OCI-LY7 (cell line): ENCODE data around the gene ZNF281. TPM values are rescaled to one million over a fixed set of nuclear protein-coding genes. Genes with fewer than 3 reads are reported as not detected.

Experiments used
- BruUV-seq: library from RNA; stranded (reverse); fragments of 400-500 nt; replicated peaks from 2 replicates; lab custom pipeline; 2021; lab: Mats Ljungman, UMichigan
- CTCF ChIA-PET: fragments of 300-600 bp; sonication (Branson Sonifier 250); formaldehyde crosslinking; loops from one replicate; lab custom pipeline; 2022; ENCODE audit warnings: antibody characterized with exemption; ENCODE audit not compliant: unreplicated experiment; lab: Charles Lee
- POLR2A ChIA-PET: fragments of 300-600 bp; sonication (Branson Sonifier 250); formaldehyde crosslinking; loops from one replicate; lab custom pipeline; 2022; ENCODE audit warnings: antibody characterized with exemption; lab: Charles Lee
- DNase-seq: peaks from one replicate; pipeline ENCODE4 v3.0.0-alpha.2; 2015; ENCODE audit warnings: low spot score
- H2AFZ ChIP-seq: fragments of 200-600 bp; sonication (generic), shearing (Covaris generic); 2 replicates; pipeline ENCODE4 v1.6.1; 2014; ENCODE audit warnings: mild to moderate bottlenecking, antibody characterized with exemption, low read length, moderate library complexity
- H3K27ac ChIP-seq: fragments of 200-600 bp; sonication (generic); 2 replicates; pipeline ENCODE4 v1.5.1; 2014; ENCODE audit warnings: mixed run types, low read depth, mild to moderate bottlenecking, moderate library complexity, low read length, inconsistent platforms; ENCODE audit not compliant: poor library complexity, severe bottlenecking
- H3K36me3 ChIP-seq: fragments of 200-600 bp; sonication (generic); 2 replicates; pipeline ENCODE4 v1.6.1; 2014; ENCODE audit warnings: mild to moderate bottlenecking, antibody characterized with exemption, low read length, moderate library complexity, mixed read lengths; ENCODE audit not compliant: insufficient read depth
- H3K4me1 ChIP-seq: fragments of 200-600 bp; sonication (generic); 2 replicates; pipeline ENCODE4 v1.5.1; 2014; ENCODE audit warnings: mild to moderate bottlenecking, low read length; ENCODE audit not compliant: insufficient read depth, poor library complexity, severe bottlenecking
- H3K4me2 ChIP-seq: fragments of 200-600 bp; sonication (generic); 2 replicates; pipeline ENCODE4 v1.6.1; 2014; ENCODE audit warnings: mild to moderate bottlenecking, low read length
- H3K4me3 ChIP-seq: fragments of 200-600 bp; sonication (generic); 2 replicates; pipeline ENCODE4 v1.5.1; 2014; ENCODE audit warnings: mild to moderate bottlenecking, low read depth, low read length; ENCODE audit not compliant: poor library complexity, severe bottlenecking
- H3K79me2 ChIP-seq: fragments of 200-600 bp; sonication (generic); 2 replicates; pipeline ENCODE4 v1.6.1; 2016; ENCODE audit warnings: low read depth, mild to moderate bottlenecking, low read length, moderate library complexity, mixed read lengths; ENCODE audit not compliant: insufficient read depth
- H3K9me2 ChIP-seq: fragments of 200-600 bp; sonication (generic); 2 replicates; pipeline ENCODE4 v1.6.1; 2016; ENCODE audit warnings: mild to moderate bottlenecking, low read length, mixed read lengths; ENCODE audit not compliant: insufficient read depth
- H3K9me3 ChIP-seq: fragments of 200-600 bp; sonication (generic); 2 replicates; pipeline ENCODE4 v1.6.1; 2014; ENCODE audit warnings: mild to moderate bottlenecking, mixed run types, low read length, mixed read lengths
- H4K20me1 ChIP-seq: fragments of 200-600 bp; sonication (generic); 2 replicates; pipeline ENCODE4 v1.6.1; 2014; ENCODE audit warnings: mild to moderate bottlenecking, antibody characterized with exemption, low read length, moderate library complexity, mixed read lengths; ENCODE audit not compliant: insufficient read depth
- EZH2phosphoT487 ChIP-seq: fragments of 200-600 bp; sonication (generic); IDR thresholded peaks from 2 replicates; pipeline ENCODE4 v1.6.1; 2018; ENCODE audit warnings: low read depth, borderline replicate concordance, mild to moderate bottlenecking, mixed run types, antibody characterized with exemption, low read length, moderate library complexity, mixed read lengths
- intact Hi-C: fragments of 100-400 bp; cut with micrococcal nuclease; formaldehyde crosslinking; loops from one replicate; pipeline ENCODE4 v1.10.0; 2022; ENCODE audit not compliant: unreplicated experiment
- total RNA-seq, 2 experiments: library from RNA; depleted of rRNA in 1 of 2; stranded (reverse); fragments of >200 nt in 1 of 2; shearing (Covaris generic) in 1 of 2; gene quantifications; 2 replicates each; pipeline ENCODE4 v1.2.3, GENCODE V29; 2014 to 2022
- TF ChIP-seq, protein P1 (sequence below): fragments of 200-600 bp; sonication (generic); conservative IDR thresholded peaks from 2 replicates; pipeline ENCODE4 v1.5.1; 2014; ENCODE audit warnings: mild to moderate bottlenecking, antibody characterized with exemption, low read length, moderate library complexity, mixed read lengths

Gene ZNF281
- total RNA-seq, 2 experiments from 2014 or later, result 23.6 to 24.2 TPM

DNA sequence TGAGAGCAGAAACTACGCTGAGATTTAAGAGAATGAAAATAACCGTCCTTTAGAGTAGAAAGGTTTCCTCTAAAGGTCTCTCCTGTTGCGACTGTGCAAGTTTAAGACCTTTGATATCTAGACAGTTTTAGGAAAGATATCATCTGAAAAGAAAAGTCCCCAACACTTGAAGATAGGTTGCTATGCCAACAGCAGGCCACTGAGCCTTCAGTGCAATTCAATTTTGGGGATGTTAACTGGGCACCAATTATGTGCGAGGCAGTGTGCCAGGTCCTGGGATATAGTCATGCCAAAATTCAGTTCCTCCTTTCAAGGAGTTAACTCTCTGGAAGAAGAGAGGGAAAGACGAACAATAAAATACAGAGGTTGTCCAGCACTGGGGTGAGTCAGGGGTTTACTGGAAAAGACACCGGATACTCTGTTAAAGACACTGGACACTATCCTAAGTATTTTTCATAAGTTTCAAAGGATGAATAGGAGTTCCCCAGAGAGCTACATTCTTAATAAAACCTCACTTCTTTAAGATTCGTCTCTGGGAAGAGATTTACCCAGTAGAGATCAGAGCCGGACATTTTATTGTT is 25.5 kb upstream of the ZNF281 start:
- no peaks in the 10 kb centered on the region for H3K9me3 ChIP-seq
- H3K79me2 ChIP-seq, result no peaks in the 10 kb centered on the region
- no peak overlapping the region for H3K27ac ChIP-seq
- H3K4me2 ChIP-seq, result no peak overlapping the region
- no peaks in the 10 kb centered on the region for H3K36me3 ChIP-seq
- no TSS peak for BruUV-seq
- H3K4me1 ChIP-seq, result peaks cover 6% of the 10 kb centered on the region
- TF ChIP-seq, protein P1, sequence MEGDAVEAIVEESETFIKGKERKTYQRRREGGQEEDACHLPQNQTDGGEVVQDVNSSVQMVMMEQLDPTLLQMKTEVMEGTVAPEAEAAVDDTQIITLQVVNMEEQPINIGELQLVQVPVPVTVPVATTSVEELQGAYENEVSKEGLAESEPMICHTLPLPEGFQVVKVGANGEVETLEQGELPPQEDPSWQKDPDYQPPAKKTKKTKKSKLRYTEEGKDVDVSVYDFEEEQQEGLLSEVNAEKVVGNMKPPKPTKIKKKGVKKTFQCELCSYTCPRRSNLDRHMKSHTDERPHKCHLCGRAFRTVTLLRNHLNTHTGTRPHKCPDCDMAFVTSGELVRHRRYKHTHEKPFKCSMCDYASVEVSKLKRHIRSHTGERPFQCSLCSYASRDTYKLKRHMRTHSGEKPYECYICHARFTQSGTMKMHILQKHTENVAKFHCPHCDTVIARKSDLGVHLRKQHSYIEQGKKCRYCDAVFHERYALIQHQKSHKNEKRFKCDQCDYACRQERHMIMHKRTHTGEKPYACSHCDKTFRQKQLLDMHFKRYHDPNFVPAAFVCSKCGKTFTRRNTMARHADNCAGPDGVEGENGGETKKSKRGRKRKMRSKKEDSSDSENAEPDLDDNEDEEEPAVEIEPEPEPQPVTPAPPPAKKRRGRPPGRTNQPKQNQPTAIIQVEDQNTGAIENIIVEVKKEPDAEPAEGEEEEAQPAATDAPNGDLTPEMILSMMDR, result no peak
- TF ChIP-seq EZH2phosphoT487, result no peak
- no peaks in the 10 kb centered on the region for H4K20me1 ChIP-seq
- no peak for DNase-seq
- H2AFZ ChIP-seq, result no peak overlapping the region
- intact Hi-C loops, result no loop called here
- ChIA-PET CTCF (no interaction called here), POLR2A (interaction anchor here (0.6 to 1.2 kb wide), 2 partner anchors 320 to 1449 kb away, joined by 3 to 4 read pairs; no protein-coding TSS in a partner anchor)
- H3K4me3 ChIP-seq, result no peak overlapping the region
- H3K9me2 ChIP-seq, result no peaks in the 10 kb centered on the region

DNA sequence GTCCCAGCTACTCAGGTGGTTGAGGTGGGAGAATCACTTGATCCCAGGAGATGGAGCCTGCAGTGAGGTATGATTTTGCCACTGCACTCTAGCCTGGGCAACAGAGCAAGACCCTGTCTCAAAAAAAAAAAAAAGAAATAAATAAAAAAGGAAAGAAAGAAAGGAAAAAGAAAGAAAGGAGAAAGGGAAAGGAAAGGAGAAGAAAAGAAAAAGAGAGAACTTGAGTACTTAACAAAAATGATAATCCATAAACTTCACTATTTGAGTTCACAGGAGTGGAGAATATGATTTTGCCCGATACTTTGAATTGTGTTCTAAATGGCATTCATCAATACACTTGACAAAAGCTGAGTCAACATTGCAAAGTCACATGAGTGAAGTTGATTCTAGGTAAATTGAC is 23.8 kb upstream of the ZNF281 start:
- no TSS peak for BruUV-seq
- Histone ChIP-seq H3K79me2 (no peaks in the 10 kb centered on the region), H3K9me3 (no peaks in the 10 kb centered on the region), H3K4me3 (no peak overlapping the region), H3K27ac (no peak overlapping the region), H3K36me3 (no peaks in the 10 kb centered on the region), H3K4me1 (peaks cover 6% of the 10 kb centered on the region), H3K4me2 (no peak overlapping the region), H2AFZ (no peak overlapping the region), H4K20me1 (no peaks in the 10 kb centered on the region), H3K9me2 (no peaks in the 10 kb centered on the region)
- no peak for TF ChIP-seq EZH2phosphoT487
- TF ChIP-seq, protein P1, result no peak
- DNase-seq, result no peak
- intact Hi-C loops, result no loop called here
- ChIA-PET POLR2A (interaction anchor here (0.5 to 0.7 kb wide), 4 partner anchors 49 to 1031 kb away, joined by 3 to 5 read pairs (median 4); no protein-coding TSS in a partner anchor), CTCF (no interaction called here)

GRCh38 chr1:200432586-200432985 is 22.8 kb upstream of the ZNF281 start:
- intact Hi-C loops, result no loop called here
- no peak for DNase-seq
- Histone ChIP-seq H3K4me3 (no peak overlapping the region), H3K4me2 (no peak overlapping the region), H3K36me3 (no peaks in the 10 kb centered on the region), H3K4me1 (peaks cover 2% of the 10 kb centered on the region), H4K20me1 (no peaks in the 10 kb centered on the region), H3K9me3 (no peaks in the 10 kb centered on the region), H3K27ac (no peak overlapping the region), H2AFZ (no peak overlapping the region), H3K79me2 (no peaks in the 10 kb centered on the region), H3K9me2 (no peaks in the 10 kb centered on the region)
- BruUV-seq, result no TSS peak
- ChIA-PET CTCF (interaction anchor here (0.6 kb wide), 1 partner anchor 167 kb away, joined by 3 read pairs; no protein-coding TSS in a partner anchor), POLR2A (no interaction called here)
- TF ChIP-seq, protein P1, result no peak
- TF ChIP-seq EZH2phosphoT487, result no peak
